SK-N-SH (cell line): Measurements from ENCODE around the gene SNAP25. TPM values are rescaled to one million over a fixed set of nuclear protein-coding genes. Genes with fewer than 3 reads are reported as not detected.

Experiments used
- CTCF ChIA-PET: fragments of 300-600, 350-600 bp; formaldehyde crosslinking; extraction: SDS; loops from one replicate; lab custom pipeline; 2021; lab: Yijun Ruan, JAX
- POLR2A ChIA-PET: fragments of 350-600 bp; sonication (Branson Sonifier 250); formaldehyde crosslinking; extraction: SDS; loops from one replicate; lab custom pipeline; 2020; ENCODE audit warnings: antibody characterized with exemption, inconsistent platforms; lab: Yijun Ruan, JAX
- DNase-seq: peaks from one replicate; pipeline ENCODE4 v3.0.0; 2012
- H2AFZ ChIP-seq: fragments of 200-600 bp; sonication (generic); 2 replicates; pipeline ENCODE4 v1.8.1; 2016; ENCODE audit warnings: antibody characterized with exemption, mild to moderate bottlenecking, low read depth
- H3F3A ChIP-seq: fragments of 200-600 bp; sonication (generic); replicated peaks from 2 replicates; pipeline ENCODE3; 2016; ENCODE audit warnings: antibody characterized with exemption, mild to moderate bottlenecking; ENCODE audit not compliant: insufficient read depth
- H3K27ac ChIP-seq, 2 experiments: fragments of 200-500 bp in 1 of 2; fragments of 200-600 bp in 1 of 2; sonication (Bioruptor generic) in 1 of 2; sonication (generic), shearing (Covaris generic) in 1 of 2; 2 replicates each; pipeline versions ENCODE4 v1.5.1 to v1.6.1; 2014 to 2016; ENCODE audit warnings: low read depth in 2 of 2, inconsistent platforms in 1 of 2, low read length in 1 of 2, mild to moderate bottlenecking in 1 of 2, mixed read lengths in 1 of 2
- H3K27me3 ChIP-seq: fragments of 200-600 bp; sonication (generic), shearing (Covaris generic); 2 replicates; pipeline ENCODE4 v1.6.1; 2016; ENCODE audit warnings: mixed run types; ENCODE audit not compliant: insufficient read depth
- H3K36me3 ChIP-seq, 2 experiments: fragments of 200-500 bp in 1 of 2; fragments of 200-600 bp in 1 of 2; sonication (Bioruptor generic) in 1 of 2; sonication (generic) in 1 of 2; replicated peaks in 1 of 2; 2 replicates each; pipeline versions ENCODE3 to v1.5.1; 2014 to 2016; ENCODE audit warnings: low read length in 1 of 2, mild to moderate bottlenecking in 1 of 2; ENCODE audit not compliant: insufficient read depth in 2 of 2, control insufficient read depth in 1 of 2
- H3K4me1 ChIP-seq, 2 experiments: fragments of 200-500 bp in 1 of 2; fragments of 200-600 bp in 1 of 2; sonication (Bioruptor generic) in 1 of 2; sonication (generic), shearing (Covaris generic) in 1 of 2; 2 replicates each; pipeline versions ENCODE4 v1.5.1 to v1.6.1; 2014 to 2016; ENCODE audit warnings: low read depth in 1 of 2, low read length in 1 of 2, mixed run types in 1 of 2; ENCODE audit not compliant: insufficient read depth in 2 of 2, control insufficient read depth in 1 of 2
- H3K4me2 ChIP-seq: fragments of 200-600 bp; sonication (generic), shearing (Covaris generic); 2 replicates; pipeline ENCODE4 v1.6.1; 2017; ENCODE audit warnings: mixed run types
- H3K4me3 ChIP-seq, 2 experiments: fragments of 200-500 bp in 1 of 2; fragments of 200-600 bp in 1 of 2; sonication (Bioruptor generic) in 1 of 2; sonication (generic), shearing (Covaris generic) in 1 of 2; 2 replicates each; pipeline versions ENCODE4 v1.5.1 to v1.8.1; 2014 to 2016; ENCODE audit warnings: low read depth in 2 of 2, inconsistent platforms in 1 of 2, low read length in 1 of 2, mild to moderate bottlenecking in 1 of 2, mixed read lengths in 1 of 2, moderate library complexity in 1 of 2
- H3K79me2 ChIP-seq: fragments of 200-600 bp; sonication (generic); 2 replicates; pipeline ENCODE4 v1.8.1; 2017; ENCODE audit warnings: mild to moderate bottlenecking; ENCODE audit not compliant: insufficient read depth
- H3K9ac ChIP-seq: fragments of 200-600 bp; sonication (generic); 2 replicates; pipeline ENCODE4 v1.6.1; 2017; ENCODE audit warnings: mixed run types
- H3K9me2 ChIP-seq: fragments of 200-600 bp; sonication (generic); 2 replicates; pipeline ENCODE4 v1.6.1; 2017; ENCODE audit warnings: mixed run types
- H3K9me3 ChIP-seq: fragments of 200-600 bp; sonication (generic); 2 replicates; pipeline ENCODE4 v1.6.1; 2017; ENCODE audit warnings: mixed run types, mild to moderate bottlenecking, moderate library complexity
- H4K20me1 ChIP-seq: fragments of 200-600 bp; sonication (generic); 2 replicates; pipeline ENCODE4 v1.6.1; 2017; ENCODE audit warnings: mild to moderate bottlenecking, mixed run types; ENCODE audit not compliant: insufficient read depth
- CHD2 ChIP-seq: fragments of 150-350 bp; IDR thresholded peaks from 2 replicates; pipeline ENCODE4 v1.6.1; 2018; ENCODE audit warnings: low read length; ENCODE audit not compliant: partially characterized antibody
- CTCF ChIP-seq: fragments of 200-600 bp; sonication (generic); IDR thresholded peaks from 2 replicates; pipeline ENCODE4 v1.6.1; 2017; ENCODE audit warnings: antibody characterized with exemption, mild to moderate bottlenecking, moderate library complexity
- EZH2phosphoT487 ChIP-seq: fragments of 200-600 bp; sonication (generic); IDR thresholded peaks from 2 replicates; pipeline ENCODE4 v1.6.1; 2017; ENCODE audit warnings: low read depth, mixed run types, mild to moderate bottlenecking, antibody characterized with exemption, moderate library complexity, borderline replicate concordance
- FOSL2 ChIP-seq: IDR thresholded peaks from 2 replicates; pipeline ENCODE4 v1.4.0; 2012; ENCODE audit warnings: low read depth, mild to moderate bottlenecking, moderate library complexity, borderline replicate concordance
- FOXJ3 ChIP-seq: sonication (generic); formaldehyde crosslinking; IDR thresholded peaks from 2 replicates; pipeline ENCODE4 v1.5.1; 2020; ENCODE audit warnings: mild to moderate bottlenecking, missing genetic modification reagents
- FOXM1 ChIP-seq: IDR thresholded peaks from 2 replicates; pipeline ENCODE4 v1.4.0; 2012; ENCODE audit warnings: low read depth, mild to moderate bottlenecking
- GABPA ChIP-seq: IDR thresholded peaks from 2 replicates; pipeline ENCODE4 v1.4.0; 2012; ENCODE audit warnings: low read depth, mild to moderate bottlenecking
- GATA2 ChIP-seq: sonication (generic); formaldehyde crosslinking; IDR thresholded peaks from 2 replicates; pipeline ENCODE4 v1.5.0; 2020; ENCODE audit warnings: mild to moderate bottlenecking, missing genetic modification reagents
- IRF3 ChIP-seq: fragments of 150-350 bp; IDR thresholded peaks from 2 replicates; pipeline ENCODE4 v1.6.1; 2016; ENCODE audit warnings: mild to moderate bottlenecking, low read depth, low read length
- MAX ChIP-seq: IDR thresholded peaks from 2 replicates; pipeline ENCODE4 v1.4.0; 2012; ENCODE audit warnings: low read depth
- MEF2A ChIP-seq: IDR thresholded peaks from 2 replicates; pipeline ENCODE4 v1.4.0; 2012; ENCODE audit warnings: low read depth, borderline replicate concordance
- MXI1 ChIP-seq: IDR thresholded peaks from 2 replicates; pipeline ENCODE4 v1.6.1; 2012; ENCODE audit warnings: mild to moderate bottlenecking, low read depth, low read length, improper control_type of control experiment
- NFIC ChIP-seq: IDR thresholded peaks from 2 replicates; pipeline ENCODE4 v1.4.0; 2012; ENCODE audit warnings: borderline replicate concordance
- PBX3 ChIP-seq: IDR thresholded peaks from 2 replicates; pipeline ENCODE4; 2012
- RAD21 ChIP-seq: IDR thresholded peaks from 2 replicates; pipeline ENCODE4 v1.6.1; 2012; ENCODE audit warnings: mild to moderate bottlenecking, low read length
- RCOR1 ChIP-seq: fragments of 150-350 bp; IDR thresholded peaks from 2 replicates; pipeline ENCODE4 v1.6.1; 2017; ENCODE audit warnings: antibody characterized with exemption, low read length
- REST ChIP-seq: IDR thresholded peaks from 2 replicates; pipeline ENCODE4 v1.6.1; 2012; ENCODE audit warnings: mild to moderate bottlenecking, low read depth, low read length, moderate library complexity
- RXRA ChIP-seq: IDR thresholded peaks from 2 replicates; pipeline ENCODE4 v1.4.0; 2012; ENCODE audit warnings: low read depth, mild to moderate bottlenecking, borderline replicate concordance
- SIN3A ChIP-seq: IDR thresholded peaks from 2 replicates; pipeline ENCODE4 v1.6.1; 2012; ENCODE audit warnings: low read depth, mild to moderate bottlenecking, low read length, moderate library complexity, borderline replicate concordance
- SMC3 ChIP-seq: IDR thresholded peaks from 2 replicates; pipeline ENCODE4 v1.6.1; 2012; ENCODE audit warnings: low read depth, low read length, improper control_type of control experiment
- TAF1 ChIP-seq: IDR thresholded peaks from 2 replicates; pipeline ENCODE4 v1.6.1; 2012; ENCODE audit warnings: low read depth, mild to moderate bottlenecking, low read length, moderate library complexity, borderline replicate concordance
- TCF12 ChIP-seq: IDR thresholded peaks from 2 replicates; pipeline ENCODE4 v1.4.0; 2012
- TEAD4 ChIP-seq: IDR thresholded peaks from 2 replicates; pipeline ENCODE4 v1.4.0; 2012; ENCODE audit warnings: mild to moderate bottlenecking, borderline replicate concordance; ENCODE audit not compliant: insufficient read depth
- WGBS: methylation state at CpG from one replicate; pipeline ENCODE4 v1.1.6; 2017; ENCODE audit warnings: low lambda C conversion rate; 5-methylcytosine and 5-hydroxymethylcytosine counted together
- polyA plus RNA-seq, 3 experiments: library from polyadenylated mRNA; depleted of rRNA; stranded (reverse); fragments of >200 nt; gene quantifications; 2 replicates each; pipeline ENCODE4 v1.2.3, GENCODE V29; 2012

SNAP25 gene
- 42.4 and 46.0 TPM in 2 replicates for polyA plus RNA-seq (2012; rRNA removed)
- polyA plus RNA-seq (2012; cell fraction: cytosol; rRNA removed), result 46.0 and 48.8 TPM in 2 replicates
- 89.1 and 142 TPM in 2 replicates for polyA plus RNA-seq (2012; cell fraction: nucleus; rRNA removed)

- peak within 1 kb of the TSS; percentile 92 for H2AFZ ChIP-seq
- H3K9ac ChIP-seq, result peak within 1 kb of the TSS; percentile 55
- H3K27me3 ChIP-seq, result no peaks in the 10 kb centered on the region
- H3K4me2 ChIP-seq, result peak within 1 kb of the TSS; percentile 83
- H3F3A ChIP-seq, result peaks cover 15% of the 10 kb centered on the region
- peak within 1 kb of the TSS; percentile 68 to 69 for H3K4me3 ChIP-seq
- DNase-seq, result peak; percentile 88
- no peaks in the 10 kb centered on the region for H3K9me3 ChIP-seq
- ChIA-PET CTCF (interaction anchor here (0.9 to 3.9 kb wide), 8 partner anchors 20 to 241 kb away, joined by 3 to 20 read pairs (median 4); no protein-coding TSS in a partner anchor), POLR2A (interaction anchor here (0.7 to 2.7 kb wide), 13 partner anchors 21 to 305 kb away, joined by 3 to 24 read pairs (median 3); partner anchors contain the start of genes ANKEF1, MKKS and SLX4IP)
- H3K9me2 ChIP-seq, result no peaks in the 10 kb centered on the region
- no peaks in the 10 kb centered on the region for H3K36me3 ChIP-seq
- H4K20me1 ChIP-seq, result peaks cover 4% of the 10 kb centered on the region; the same call in 1 of the 2 replicates
- H3K27ac ChIP-seq, result peak within 1 kb of the TSS; percentile 73 to 94
- H3K79me2 ChIP-seq, result no peaks in the 10 kb centered on the region
- 1% methylated on average over 35 of the region's 53 CpGs for WGBS
- H3K4me1 ChIP-seq, result peaks cover 0 to 20% of the 10 kb centered on the region in 2 experiments; a peak in 2 of 4 replicates
- TF ChIP-seq GABPA (peak; percentile 12; the same call in 1 of the 2 replicates), RAD21 (no peak; the same call in 1 of the 2 replicates), FOXJ3 (CRISPR knock-in tag) (0 out of 2 replicates have a peak, but pooled peaks have one; percentile 10), EZH2phosphoT487 (no peak), FOSL2 (no peak), TAF1 (peak; percentile 40; the same call in 1 of the 2 replicates), TCF12 (no peak), FOXM1 (no peak), RCOR1 (0 out of 2 replicates have a peak, but pooled peaks have one; percentile 6), MAX (peak; percentile 85), IRF3 (no peak), CHD2 (peak; percentile 78), MXI1 (peak; percentile 67; the same call in 1 of the 2 replicates), RXRA (no peak), NFIC (no peak), CTCF (no peak), REST (peak; percentile 78; the same call in 1 of the 2 replicates), TEAD4 (no peak), SIN3A (peak; percentile 48; the same call in 1 of the 2 replicates), MEF2A (peak; percentile 41; the same call in 1 of the 2 replicates), PBX3 (no peak), GATA2 (CRISPR knock-in tag) (no peak), SMC3 (no peak)
Measured at GRCh38 chr20:10218536-10219451, at the start of gene SNAP25. Gene SNAP25, plus strand, starts transcription at chr20:10218830. Its CDS starts 56,662 bp downstream, at chr20:10275492.
